ENCODE data around the gene MEX3C. TPM values are rescaled to one million over a fixed set of nuclear protein-coding genes. Genes with fewer than 3 reads are reported as not detected.

The MEX3C gene
- total and polyA plus RNA-seq, 2 experiments from 2014 or later: 21.0 to 67.3 TPM

GRCh38 chr18:51153659-51154371 lies 43.7 kb downstream of the MEX3C start:
- TF ChIP-seq EZH2phosphoT487 (IDR thresholded peaks at IDR 0.05; ENCODE audit: low read depth, severe bottlenecking, unreplicated experiment) (no peak), EZH2 (IDR thresholded peaks at IDR 0.05; ENCODE audit: borderline replicate concordance) (no peak), CTCF (IDR thresholded peaks at IDR 0.05; ENCODE audit: poor library complexity) (no peak)
- Histone ChIP-seq H3K79me2 (no peaks in the 10 kb centered on the region), H3K36me3 (replicated peaks; ENCODE audit: insufficient read depth, low read depth) (no peaks in the 10 kb centered on the region), H3K9me2 (replicated peaks; ENCODE audit: insufficient read depth) (no peaks in the 10 kb centered on the region), H3K27ac (no peak overlapping the region), H3K4me2 (no peak overlapping the region), H3K9me3 (ENCODE audit: low read depth) (no peaks in the 10 kb centered on the region), H3K4me1 (ENCODE audit: insufficient read depth) (peaks cover 5% of the 10 kb centered on the region), H3K4me3 (no peak overlapping the region), H2AFZ (no peak overlapping the region), H4K20me1 (ENCODE audit: insufficient read depth, poor library complexity, severe bottlenecking) (no peaks in the 10 kb centered on the region), H3K27me3 (no peaks in the 10 kb centered on the region)
- no peak for DNase-seq (ENCODE audit: low spot score)
- 90% methylated on average over 19 of the region's 19 CpGs for WGBS (ENCODE audit: low lambda C conversion rate, missing lambda C conversion rate)

- H3K4me1 ChIP-seq (ENCODE audit: insufficient read depth): peaks cover 5% of the 10 kb centered on the region
- no peaks in the 10 kb centered on the region for H3K9me2 ChIP-seq (replicated peaks; ENCODE audit: insufficient read depth)
- no peak overlapping the region for H2AFZ ChIP-seq
- H4K20me1 ChIP-seq (ENCODE audit: insufficient read depth, poor library complexity, severe bottlenecking): no peaks in the 10 kb centered on the region
- H3K4me3 ChIP-seq: no peak overlapping the region
- TF ChIP-seq EZH2phosphoT487 (IDR thresholded peaks at IDR 0.05; ENCODE audit: low read depth, severe bottlenecking, unreplicated experiment) (no peak), CTCF (IDR thresholded peaks at IDR 0.05; ENCODE audit: poor library complexity) (no peak), EZH2 (IDR thresholded peaks at IDR 0.05; ENCODE audit: borderline replicate concordance) (no peak)
- 76% methylated on average over 25 of the region's 26 CpGs for WGBS (ENCODE audit: low lambda C conversion rate, missing lambda C conversion rate)
- no peak overlapping the region for H3K27ac ChIP-seq
- no peaks in the 10 kb centered on the region for H3K27me3 ChIP-seq
- no peaks in the 10 kb centered on the region for H3K9me3 ChIP-seq (ENCODE audit: low read depth)
- H3K4me2 ChIP-seq: peak overlapping the region; percentile 27
- DNase-seq (ENCODE audit: low spot score): no peak
- H3K79me2 ChIP-seq: no peaks in the 10 kb centered on the region
- no peaks in the 10 kb centered on the region for H3K36me3 ChIP-seq (replicated peaks; ENCODE audit: insufficient read depth, low read depth)
Observed at GRCh38 chr18:51151568-51152511, 45.6 kb downstream of the MEX3C start.

DNA sequence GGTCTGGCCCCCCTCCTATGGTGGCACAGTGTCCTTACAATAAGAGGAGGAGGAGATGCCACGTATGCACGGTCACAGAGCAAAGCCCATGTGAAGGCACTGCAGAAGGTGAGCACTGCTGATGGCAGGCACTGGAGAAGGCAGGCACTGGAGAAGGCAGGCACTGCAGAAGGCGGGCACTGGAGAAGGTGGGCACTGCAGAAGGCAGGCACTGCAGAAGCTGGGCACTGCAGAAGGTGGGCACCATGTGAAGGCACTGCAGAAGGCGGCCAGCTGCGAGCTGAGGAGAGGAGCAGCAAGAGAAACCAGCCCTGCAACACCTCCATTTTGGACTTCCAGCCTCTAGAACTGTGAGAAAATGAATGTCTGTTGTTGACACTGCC lies 46.3 kb downstream of the MEX3C start:
- Histone ChIP-seq H3K4me2 (no peak overlapping the region), H2AFZ (no peak overlapping the region), H3K4me3 (no peak overlapping the region), H3K79me2 (no peaks in the 10 kb centered on the region), H3K36me3 (replicated peaks; ENCODE audit: insufficient read depth, low read depth) (no peaks in the 10 kb centered on the region), H4K20me1 (ENCODE audit: insufficient read depth, poor library complexity, severe bottlenecking) (no peaks in the 10 kb centered on the region), H3K27me3 (no peaks in the 10 kb centered on the region), H3K9me3 (ENCODE audit: low read depth) (no peaks in the 10 kb centered on the region), H3K9me2 (replicated peaks; ENCODE audit: insufficient read depth) (no peaks in the 10 kb centered on the region), H3K4me1 (ENCODE audit: insufficient read depth) (peaks cover 5% of the 10 kb centered on the region), H3K27ac (no peak overlapping the region)
- 83% methylated on average over 5 of the region's 5 CpGs for WGBS (ENCODE audit: low lambda C conversion rate, missing lambda C conversion rate)
- TF ChIP-seq EZH2phosphoT487 (IDR thresholded peaks at IDR 0.05; ENCODE audit: low read depth, severe bottlenecking, unreplicated experiment): no peak
- no peak for TF ChIP-seq EZH2 (IDR thresholded peaks at IDR 0.05; ENCODE audit: borderline replicate concordance)
- no peak for TF ChIP-seq CTCF (IDR thresholded peaks at IDR 0.05; ENCODE audit: poor library complexity)
- no peak for DNase-seq (ENCODE audit: low spot score)

Measured in hepatocyte (in vitro differentiated cells).